Ishikawa (cell line): Measurements from ENCODE around the gene STOM.

ENCODE experiments used
- CEBPB ChIP-seq: IDR thresholded peaks from 2 replicates; pipeline ENCODE4 v1.6.1; 2012
- CREB1 ChIP-seq: IDR thresholded peaks from 2 replicates; pipeline ENCODE4 v1.6.1; 2012; ENCODE audit warnings: low read depth
- EGR1 ChIP-seq: IDR thresholded peaks from 2 replicates; pipeline ENCODE4 v1.6.1; 2012
- EP300 ChIP-seq: IDR thresholded peaks from 2 replicates; pipeline ENCODE4 v1.6.1; 2012; ENCODE audit warnings: borderline replicate concordance
- FOXM1 ChIP-seq: IDR thresholded peaks from 2 replicates; pipeline ENCODE4 v1.6.1; 2012; ENCODE audit warnings: low read depth, borderline replicate concordance
- NFIC ChIP-seq: IDR thresholded peaks from 2 replicates; pipeline ENCODE4 v1.6.1; 2012
- RAD21 ChIP-seq: IDR thresholded peaks from 2 replicates; pipeline ENCODE4 v1.6.1; 2012; ENCODE audit warnings: low read depth
- REST ChIP-seq: IDR thresholded peaks from 2 replicates; pipeline ENCODE4 v1.6.1; 2012; ENCODE audit warnings: low read depth, mild to moderate bottlenecking
- TAF1 ChIP-seq: IDR thresholded peaks from 2 replicates; pipeline ENCODE4 v1.6.1; 2012; ENCODE audit warnings: low read depth, mild to moderate bottlenecking
- TCF12 ChIP-seq: IDR thresholded peaks from 2 replicates; pipeline ENCODE4 v1.6.1; 2012; ENCODE audit warnings: low read depth
- TEAD4 ChIP-seq: IDR thresholded peaks from 2 replicates; pipeline ENCODE4 v1.6.1; 2012
- YY1 ChIP-seq: IDR thresholded peaks from 2 replicates; pipeline ENCODE4 v1.6.1; 2012; ENCODE audit warnings: low read depth
- ZBTB7A ChIP-seq: IDR thresholded peaks from 2 replicates; pipeline ENCODE4 v1.6.1; 2012; ENCODE audit warnings: low read depth
- TF ChIP-seq, protein P1 (sequence below): IDR thresholded peaks from 2 replicates; pipeline ENCODE4 v1.6.1; 2012
- TF ChIP-seq, protein P2 (sequence below): IDR thresholded peaks from 2 replicates; pipeline ENCODE4 v1.6.1; 2012

STOM gene

DNA sequence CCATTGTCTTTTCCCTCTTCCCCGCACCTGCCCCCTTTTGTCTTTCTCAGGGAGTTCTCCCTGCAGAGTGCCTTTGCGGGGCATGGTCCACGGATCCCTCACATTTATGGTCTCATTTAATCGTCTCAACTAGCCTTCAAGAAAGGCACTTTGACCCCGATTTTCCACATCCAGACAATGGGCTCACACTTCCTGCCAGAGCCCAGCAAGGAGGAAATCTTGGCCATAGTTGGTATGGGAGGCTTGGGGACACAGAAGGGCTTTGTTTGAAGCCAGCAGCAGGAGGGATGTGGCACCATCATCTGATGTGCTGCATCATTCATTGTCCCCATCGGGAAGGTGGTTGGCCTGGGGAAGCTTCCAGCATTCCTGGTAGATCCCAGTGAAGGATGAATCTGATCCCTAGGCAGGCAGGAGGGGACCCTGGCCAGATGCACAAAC lies 77.2 kb downstream of the STOM start:
- TF ChIP-seq FOXM1 (no peak), CREB1 (no peak), YY1 (no peak), REST (no peak), ZBTB7A (no peak)
- TF ChIP-seq, protein P1, sequence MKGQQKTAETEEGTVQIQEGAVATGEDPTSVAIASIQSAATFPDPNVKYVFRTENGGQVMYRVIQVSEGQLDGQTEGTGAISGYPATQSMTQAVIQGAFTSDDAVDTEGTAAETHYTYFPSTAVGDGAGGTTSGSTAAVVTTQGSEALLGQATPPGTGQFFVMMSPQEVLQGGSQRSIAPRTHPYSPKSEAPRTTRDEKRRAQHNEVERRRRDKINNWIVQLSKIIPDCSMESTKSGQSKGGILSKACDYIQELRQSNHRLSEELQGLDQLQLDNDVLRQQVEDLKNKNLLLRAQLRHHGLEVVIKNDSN, result no peak
- TF ChIP-seq, protein P2, sequence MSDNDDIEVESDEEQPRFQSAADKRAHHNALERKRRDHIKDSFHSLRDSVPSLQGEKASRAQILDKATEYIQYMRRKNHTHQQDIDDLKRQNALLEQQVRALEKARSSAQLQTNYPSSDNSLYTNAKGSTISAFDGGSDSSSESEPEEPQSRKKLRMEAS, result no peak

GRCh38 chr9:121292051-121292450 lies 78.0 kb downstream of the STOM start:
- TF ChIP-seq TEAD4 (no peak), RAD21 (no peak), EGR1 (no peak), TAF1 (no peak)

- TF ChIP-seq CEBPB (peak; percentile 92), EP300 (no peak)
These were observed 80.2 kb downstream of the STOM start for GRCh38 chr9:121289772-121290370.

- TF ChIP-seq EP300 (peak; percentile 62; the same call in 1 of the 2 replicates), FOXM1 (no peak), TEAD4 (peak; percentile 88), YY1 (0 out of 2 replicates have a peak, but pooled peaks have one; percentile 7), TCF12 (peak; percentile 76; the same call in 1 of the 2 replicates), REST (no peak), RAD21 (no peak; the same call in 1 of the 2 replicates), ZBTB7A (peak; percentile 89), CREB1 (no peak), EGR1 (0 out of 2 replicates have a peak, but pooled peaks have one; percentile 27), CEBPB (no peak), TAF1 (no peak), NFIC (peak; percentile 35; the same call in 1 of the 2 replicates)
- TF ChIP-seq, protein P2, result peak; percentile 58
- TF ChIP-seq, protein P1, result no peak
These were observed 80.9 kb downstream of the STOM start for GRCh38 chr9:121289026-121289771.
